Stomach smooth muscle (tissue), 2 donors: Measurements from ENCODE around the gene OR51B4.
"Not testable (repeated sequence)": the region's sequence is repeated elsewhere in the genome, so short reads cannot be mapped to it uniquely, and the experiment has no call there.

ENCODE experiments used
- H3K27ac ChIP-seq: one replicate; pipeline ENCODE4 v1.7.0; 2013; ENCODE audit warnings: mild to moderate bottlenecking, low read length, inconsistent platforms
- H3K27me3 ChIP-seq, 2 donors: one replicate each; pipeline ENCODE4 v1.7.0; 2013; ENCODE audit warnings: low read length in 2 of 2; ENCODE audit not compliant: insufficient read depth in 2 of 2, control insufficient read depth in 1 of 2
- H3K36me3 ChIP-seq, 2 donors: one replicate each; pipeline ENCODE4 v1.7.0; 2013; ENCODE audit warnings: low read length in 2 of 2; ENCODE audit not compliant: control insufficient read depth in 2 of 2, insufficient read depth in 2 of 2
- H3K4me1 ChIP-seq: one replicate; pipeline ENCODE4 v1.7.0; 2013; ENCODE audit warnings: low read length; ENCODE audit not compliant: control insufficient read depth, insufficient read depth
- H3K4me3 ChIP-seq, 2 donors: one replicate each; pipeline ENCODE4 v1.7.0; 2013; ENCODE audit warnings: low read length in 2 of 2
- H3K9ac ChIP-seq, 2 donors: one replicate each; pipeline ENCODE4 v1.7.0; 2013; ENCODE audit warnings: low read length in 2 of 2, mild to moderate bottlenecking in 1 of 2
- H3K9me3 ChIP-seq, 2 donors: one replicate each; pipeline ENCODE4 v1.7.0; 2013; ENCODE audit warnings: low read length in 2 of 2; ENCODE audit not compliant: control insufficient read depth in 2 of 2
- donor health status: healthy.
- donor health status: Pancreatic carcinoma.

OR51B4 gene

DNA sequence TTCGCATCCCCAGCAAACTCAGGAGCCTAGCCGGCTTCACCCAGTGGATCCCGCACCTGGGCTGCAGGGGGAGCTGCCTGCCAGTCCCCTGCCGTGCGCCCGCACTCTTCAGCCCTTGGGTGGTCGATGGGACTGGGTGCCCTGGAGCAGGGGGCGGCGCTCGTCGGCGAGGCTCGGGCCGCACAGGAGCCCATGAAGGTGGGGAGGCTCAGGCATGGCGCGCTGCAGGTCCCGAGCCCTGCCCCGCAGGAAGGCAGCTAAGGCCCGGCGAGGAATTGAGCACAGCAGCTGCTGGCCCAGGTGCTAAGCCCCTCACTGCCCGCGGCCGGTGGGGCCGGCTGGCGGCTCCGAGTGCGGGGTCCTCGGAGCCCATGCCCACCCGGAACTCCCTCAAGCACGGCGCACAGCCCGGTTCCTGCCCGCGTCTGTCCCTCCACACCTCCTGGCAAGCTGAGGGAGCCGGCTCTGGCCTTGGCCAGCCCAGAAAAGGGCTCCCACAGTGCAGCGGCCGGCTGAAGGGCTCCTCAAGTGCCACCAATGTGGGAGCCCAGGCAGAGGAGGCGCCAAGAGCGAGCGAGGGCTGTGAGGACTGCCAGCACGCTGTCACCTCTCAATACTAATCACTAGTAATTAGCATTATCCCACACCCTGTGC is 7.3 kb downstream of the OR51B4 start:
- H3K9me3 ChIP-seq, H3K4me3 ChIP-seq, H3K36me3 ChIP-seq, H3K27me3 ChIP-seq, H3K4me1 ChIP-seq, H3K9ac ChIP-seq, H3K27ac ChIP-seq: not testable (repeated sequence)

DNA sequence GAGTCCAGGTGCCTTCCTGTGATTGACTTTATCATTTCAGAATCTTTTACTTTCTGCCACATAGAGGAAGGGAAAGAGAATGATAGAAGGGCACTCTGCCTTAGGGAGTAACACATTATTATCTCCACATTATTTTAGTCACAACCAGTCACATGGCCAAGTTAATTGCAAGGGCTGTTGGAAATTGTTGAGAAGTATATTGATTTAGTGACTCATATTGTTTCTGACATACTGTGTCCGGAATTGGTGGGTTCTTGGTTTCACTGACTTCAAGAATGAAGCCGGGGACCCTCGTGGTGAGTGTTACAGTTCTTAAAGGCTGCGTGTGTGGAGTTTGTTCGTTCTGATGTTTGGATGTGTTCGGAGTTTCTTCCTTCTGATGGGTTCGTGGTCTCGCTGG is 8.7 kb downstream of the OR51B4 start:
- no peaks in the 10 kb centered on the region for H3K36me3 ChIP-seq
- no peaks in the 10 kb centered on the region for H3K27me3 ChIP-seq
- no peak overlapping the region for H3K4me3 ChIP-seq

DNA sequence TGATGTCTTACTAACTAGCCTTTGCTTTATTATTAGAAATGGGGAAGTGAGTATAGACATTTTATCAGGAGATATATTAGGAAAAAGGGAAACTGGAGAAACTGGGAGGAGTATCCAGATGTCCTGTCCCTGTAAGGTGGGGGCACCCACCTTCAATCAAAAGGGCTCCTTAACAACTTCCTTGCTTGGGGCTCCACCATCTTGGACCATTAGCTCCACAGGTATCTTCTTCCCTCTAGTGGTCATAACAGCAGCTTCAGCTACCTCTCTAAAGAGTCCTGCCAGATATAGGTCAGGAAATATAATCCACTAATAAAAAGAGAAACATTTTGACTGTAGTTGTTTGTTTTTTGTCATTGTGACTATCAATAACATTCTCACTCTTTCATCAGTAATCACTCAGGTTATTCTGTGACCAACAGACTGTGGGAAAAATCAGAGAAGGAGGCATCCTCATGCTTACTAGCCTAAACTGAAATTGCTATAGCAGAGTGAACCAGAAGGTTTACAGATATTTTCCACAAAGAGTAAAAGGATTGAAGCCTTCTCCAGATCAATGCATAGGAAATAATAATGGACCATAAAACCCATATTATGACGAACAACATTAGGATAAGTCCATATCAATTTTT is 10.4 kb downstream of the OR51B4 start:
- no peak overlapping the region for H3K9ac ChIP-seq
- H3K27me3 ChIP-seq: no peaks in the 10 kb centered on the region
- no peaks in the 10 kb centered on the region for H3K4me1 ChIP-seq
- H3K27ac ChIP-seq: no peak overlapping the region
- H3K36me3 ChIP-seq: no peaks in the 10 kb centered on the region
- no peak overlapping the region for H3K4me3 ChIP-seq
- no peaks in the 10 kb centered on the region for H3K9me3 ChIP-seq

More for the DNA sequence above, 8.7 kb downstream of the OR51B4 start:
- Histone ChIP-seq H3K4me1 (no peaks in the 10 kb centered on the region), H3K9ac (no peak overlapping the region), H3K27ac (no peak overlapping the region), H3K9me3 (no peaks in the 10 kb centered on the region)

DNA sequence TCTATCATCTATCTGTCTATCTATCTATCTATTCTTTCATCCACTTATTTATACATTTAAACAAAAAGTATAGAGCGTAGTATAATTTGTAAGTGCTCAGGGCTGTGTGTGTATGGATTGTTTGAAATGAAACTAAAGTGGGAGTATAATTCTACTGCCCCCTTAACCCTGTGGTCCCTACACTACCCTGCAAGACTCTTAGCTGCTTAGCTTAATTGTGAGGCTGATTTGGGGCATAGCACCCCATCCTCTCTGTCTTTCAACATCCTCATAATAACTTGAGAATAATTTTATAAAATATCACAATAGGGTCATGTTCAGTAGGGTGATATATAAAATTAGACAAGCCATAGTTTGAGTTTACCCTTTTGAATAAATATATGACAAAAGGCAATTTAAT is 11.6 kb downstream of the OR51B4 start:
- Histone ChIP-seq H3K9ac (no peak overlapping the region), H3K9me3 (no peaks in the 10 kb centered on the region), H3K4me1 (no peaks in the 10 kb centered on the region), H3K36me3 (no peaks in the 10 kb centered on the region), H3K4me3 (no peak overlapping the region), H3K27me3 (no peaks in the 10 kb centered on the region), H3K27ac (no peak overlapping the region)

DNA sequence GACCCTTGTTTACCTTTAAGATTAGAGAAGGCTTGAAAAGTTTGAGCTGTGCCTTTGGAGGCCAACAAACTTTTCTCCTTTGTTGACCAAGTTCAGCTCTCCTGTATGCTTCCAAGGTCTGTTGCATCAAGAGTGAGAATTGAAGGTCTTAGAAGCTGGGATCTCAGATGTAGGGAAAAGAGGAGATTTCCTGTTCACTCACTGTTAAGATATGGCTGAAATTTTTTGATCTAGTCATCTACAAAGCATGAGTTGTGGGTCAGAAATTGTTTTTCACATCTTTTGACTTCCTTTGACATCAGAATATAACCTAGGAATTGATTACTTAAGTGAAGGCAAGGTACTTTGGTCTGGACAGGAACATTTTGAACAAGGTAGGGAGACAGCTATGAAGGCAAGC is 12.1 kb downstream of the OR51B4 start:
- Histone ChIP-seq H3K9me3 (no peaks in the 10 kb centered on the region), H3K9ac (no peak overlapping the region), H3K27ac (no peak overlapping the region), H3K4me3 (no peak overlapping the region), H3K4me1 (no peaks in the 10 kb centered on the region), H3K27me3 (no peaks in the 10 kb centered on the region), H3K36me3 (no peaks in the 10 kb centered on the region)

DNA sequence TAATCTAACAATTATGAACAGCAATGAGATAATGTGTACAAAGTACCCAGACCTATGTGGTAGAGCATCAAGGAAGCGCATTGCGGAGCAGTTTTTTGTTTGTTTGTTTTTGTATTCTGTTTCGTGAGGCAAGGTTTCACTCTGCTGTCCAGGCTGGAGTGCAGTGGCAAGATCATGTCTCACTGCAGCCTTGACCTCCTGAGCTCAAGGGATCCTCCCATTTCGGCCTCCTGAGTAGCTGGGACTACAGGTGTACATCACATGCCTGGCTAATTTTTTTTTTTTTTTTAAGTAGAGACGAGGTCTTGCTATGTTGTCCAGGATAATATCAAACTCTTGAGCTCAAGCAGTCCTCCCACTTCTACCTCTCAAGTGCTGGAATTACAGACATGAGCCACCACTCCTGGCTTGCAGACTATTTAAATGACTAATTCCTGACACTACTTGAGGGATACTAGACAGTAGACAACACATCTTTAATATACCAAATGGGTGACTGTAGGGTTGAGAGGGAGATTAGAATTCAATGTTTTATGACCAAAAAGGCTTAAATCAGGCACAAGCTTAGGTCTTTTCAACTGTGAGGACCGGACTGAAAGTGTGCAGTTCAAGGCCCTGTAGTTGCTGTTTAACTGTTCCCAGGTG is 12.7 kb downstream of the OR51B4 start:
- H3K9me3 ChIP-seq: no peaks in the 10 kb centered on the region
- H3K36me3 ChIP-seq: no peaks in the 10 kb centered on the region
- H3K27ac ChIP-seq: no peak overlapping the region
- no peaks in the 10 kb centered on the region for H3K4me1 ChIP-seq
- no peaks in the 10 kb centered on the region for H3K27me3 ChIP-seq
- no peak overlapping the region for H3K9ac ChIP-seq
- H3K4me3 ChIP-seq: no peak overlapping the region

DNA sequence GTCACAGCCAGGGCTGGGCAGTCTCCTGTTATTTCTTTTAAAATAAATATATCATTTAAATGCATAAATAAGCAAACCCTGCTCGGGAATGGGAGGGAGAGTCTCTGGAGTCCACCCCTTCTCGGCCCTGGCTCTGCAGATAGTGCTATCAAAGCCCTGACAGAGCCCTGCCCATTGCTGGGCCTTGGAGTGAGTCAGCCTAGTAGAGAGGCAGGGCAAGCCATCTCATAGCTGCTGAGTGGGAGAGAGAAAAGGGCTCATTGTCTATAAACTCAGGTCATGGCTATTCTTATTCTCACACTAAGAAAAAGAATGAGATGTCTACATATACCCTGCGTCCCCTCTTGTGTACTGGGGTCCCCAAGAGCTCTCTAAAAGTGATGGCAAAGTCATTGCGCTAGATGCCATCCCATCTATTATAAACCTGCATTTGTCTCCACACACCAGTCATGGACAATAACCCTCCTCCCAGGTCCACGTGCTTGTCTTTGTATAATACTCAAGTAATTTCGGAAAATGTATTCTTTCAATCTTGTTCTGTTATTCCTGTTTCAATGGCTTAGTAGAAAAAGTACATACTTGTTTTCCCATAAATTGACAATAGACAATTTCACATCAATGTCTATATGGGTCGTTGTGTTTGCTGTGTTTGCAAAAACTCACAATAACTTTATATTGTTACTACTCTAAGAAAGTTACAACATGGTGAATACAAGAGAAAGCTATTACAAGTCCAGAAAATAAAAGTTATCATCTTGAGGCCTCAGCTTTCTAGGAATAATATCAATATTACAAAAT is 13.4 kb downstream of the OR51B4 start:
- Histone ChIP-seq H3K36me3 (no peaks in the 10 kb centered on the region), H3K4me3 (no peak overlapping the region), H3K9ac (no peak overlapping the region), H3K9me3 (no peaks in the 10 kb centered on the region), H3K4me1 (no peaks in the 10 kb centered on the region), H3K27ac (no peak overlapping the region), H3K27me3 (no peaks in the 10 kb centered on the region)

DNA sequence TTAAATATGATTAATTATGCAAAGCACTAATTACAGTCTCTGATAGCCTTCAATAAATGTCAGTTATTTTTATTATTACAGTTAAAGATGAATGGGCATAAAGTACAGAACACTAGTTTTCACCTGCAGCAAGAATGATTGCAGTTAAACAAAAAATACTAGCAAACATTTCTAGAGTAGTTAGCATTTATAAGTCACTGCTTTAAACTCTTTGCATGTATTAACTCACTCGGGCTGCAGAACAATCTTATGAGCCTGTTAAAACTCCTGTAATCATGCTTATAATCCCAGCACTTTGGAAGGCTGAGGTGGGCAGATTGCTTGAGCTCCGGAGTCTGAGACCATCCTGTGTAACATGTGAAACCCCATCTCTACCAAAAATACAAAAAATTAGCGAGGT is 14.8 kb downstream of the OR51B4 start:
- H3K4me1 ChIP-seq: no peaks in the 10 kb centered on the region
- H3K27me3 ChIP-seq: no peaks in the 10 kb centered on the region
- no peaks in the 10 kb centered on the region for H3K9me3 ChIP-seq
- no peak overlapping the region for H3K9ac ChIP-seq
- H3K36me3 ChIP-seq: no peaks in the 10 kb centered on the region
- H3K4me3 ChIP-seq: no peak overlapping the region
- H3K27ac ChIP-seq: no peak overlapping the region

DNA sequence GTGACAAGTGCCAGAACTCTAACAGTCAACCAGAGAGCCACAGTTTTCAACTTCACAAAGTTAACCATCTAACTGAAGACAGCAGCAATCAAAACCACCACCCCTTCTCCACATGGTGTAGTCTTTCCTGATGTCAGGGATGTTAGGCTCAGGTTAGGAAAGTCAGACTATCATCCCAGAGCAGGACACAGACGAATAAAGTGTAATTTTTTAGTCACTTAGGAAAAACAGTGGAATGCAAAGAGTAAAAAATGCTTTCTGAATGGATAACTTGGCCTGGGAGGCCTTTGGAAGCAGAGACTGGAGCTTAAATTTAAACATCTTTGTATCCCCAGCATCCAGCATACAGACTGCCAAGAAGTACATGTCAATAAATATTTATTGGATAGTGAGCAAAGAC is 15.4 kb downstream of the OR51B4 start:
- H3K27ac ChIP-seq: no peak overlapping the region
- H3K36me3 ChIP-seq: no peaks in the 10 kb centered on the region
- no peak overlapping the region for H3K4me3 ChIP-seq

DNA sequence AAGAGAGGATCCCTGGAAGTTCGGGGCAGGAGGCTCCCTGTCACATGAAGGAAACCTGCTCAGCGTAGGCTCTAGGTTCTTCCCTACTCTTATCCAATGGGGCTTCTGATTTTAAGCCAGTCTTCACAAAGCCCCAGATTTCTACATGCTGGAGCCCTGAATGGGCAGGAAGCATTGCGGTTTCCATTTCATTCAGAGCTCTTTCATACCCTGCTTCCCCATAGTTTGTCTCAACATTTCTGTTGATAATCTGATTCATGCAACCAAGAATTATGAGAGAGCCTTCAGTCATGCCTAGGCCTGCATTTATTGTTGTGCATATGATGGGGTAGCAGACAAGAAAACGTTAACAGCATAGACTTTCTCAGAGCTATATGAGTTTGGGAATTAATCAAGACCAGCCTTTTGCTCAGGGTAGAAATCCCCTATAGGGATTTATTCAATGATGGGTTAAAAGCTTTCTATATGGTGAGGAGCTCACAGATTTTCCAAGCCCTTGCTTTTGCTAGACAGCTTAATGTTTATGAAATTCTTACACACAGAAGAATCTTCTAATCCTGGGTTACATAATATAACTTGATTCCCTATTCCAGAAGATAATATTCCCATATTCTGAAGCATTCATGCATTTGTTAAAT is 15.9 kb downstream of the OR51B4 start:
- Histone ChIP-seq H3K27ac (no peak overlapping the region), H3K36me3 (no peaks in the 10 kb centered on the region), H3K9me3 (no peaks in the 10 kb centered on the region), H3K27me3 (no peaks in the 10 kb centered on the region), H3K9ac (no peak overlapping the region), H3K4me3 (no peak overlapping the region), H3K4me1 (no peaks in the 10 kb centered on the region)

More for the DNA sequence above, 15.4 kb downstream of the OR51B4 start:
- Histone ChIP-seq H3K9me3 (no peaks in the 10 kb centered on the region), H3K4me1 (no peaks in the 10 kb centered on the region), H3K9ac (no peak overlapping the region), H3K27me3 (no peaks in the 10 kb centered on the region)
